H1 (cell line): ENCODE data around the gene CD247. TPM values are rescaled to one million over a fixed set of nuclear protein-coding genes. Genes with fewer than 3 reads are reported as not detected.

ENCODE experiments used
- ASH2L ChIP-seq: fragments of 200-600, 300-600 bp; sonication (generic); IDR thresholded peaks from one replicate; pipeline ENCODE4 v1.7.1; 2017; ENCODE audit warnings: low read length
- HDAC2 ChIP-seq, 2 experiments: fragments of 300-600 bp in 1 of 2; sonication (generic) in 1 of 2; IDR thresholded peaks; 2 replicates each; pipeline ENCODE4 v1.6.1; 2011 to 2012; ENCODE audit warnings: low read depth in 2 of 2, low read length in 2 of 2, mild to moderate bottlenecking in 2 of 2, moderate library complexity in 2 of 2, borderline replicate concordance in 1 of 2, inconsistent platforms in 1 of 2
- JUN ChIP-seq: IDR thresholded peaks from 2 replicates; pipeline ENCODE4 v1.6.1; 2011; ENCODE audit warnings: low read depth, mild to moderate bottlenecking, improper control_type of control experiment, low read length
- MAX ChIP-seq: IDR thresholded peaks from 2 replicates; pipeline ENCODE4 v1.6.1; 2012; ENCODE audit warnings: inconsistent platforms
- POU5F1 ChIP-seq: IDR thresholded peaks from 2 replicates; pipeline ENCODE4 v1.6.1; 2011; ENCODE audit warnings: low read depth, mild to moderate bottlenecking, low read length, moderate library complexity
- SIN3A ChIP-seq, 2 experiments: IDR thresholded peaks in 1 of 2; conservative IDR thresholded peaks in 1 of 2; 2 replicates each; pipeline ENCODE4 v1.6.1; 2011 to 2012; ENCODE audit warnings: low read length in 2 of 2, improper control_type of control experiment in 1 of 2, low read depth in 1 of 2, mild to moderate bottlenecking in 1 of 2
- polyA plus RNA-seq, 7 experiments: library from polyadenylated mRNA; depleted of rRNA in 3 of 7; stranded (reverse) in 5 of 7; unstranded in 2 of 7; fragments of >200 nt in 5 of 7; fragments of 200-250 nt in 2 of 7; gene quantifications; 1 replicate in 5 of 7; 2 replicates in 1 of 7; 4 replicates in 1 of 7; pipeline versions ENCODE4 v1.2.1 to v1.2.3, GENCODE V29; 2011 to 2013; ENCODE audit warnings: missing spikeins in 2 of 7, mixed read lengths in 2 of 7
- total RNA-seq: library from RNA; stranded (reverse); fragmentation: NEBNext Ultra II Directional; extraction: Animal tissue kit (Norgen Biotek cat#: 25700); gene quantifications from 2 replicates; pipeline ENCODE4 v1.2.1, GENCODE V29; 2021

Gene CD247
- total and polyA plus RNA-seq, 2 of the 8 experiments (the other 6 are each of a cell fraction or from before 2014, with no cell fraction given) = 2.0 to 2.2 TPM

DNA sequence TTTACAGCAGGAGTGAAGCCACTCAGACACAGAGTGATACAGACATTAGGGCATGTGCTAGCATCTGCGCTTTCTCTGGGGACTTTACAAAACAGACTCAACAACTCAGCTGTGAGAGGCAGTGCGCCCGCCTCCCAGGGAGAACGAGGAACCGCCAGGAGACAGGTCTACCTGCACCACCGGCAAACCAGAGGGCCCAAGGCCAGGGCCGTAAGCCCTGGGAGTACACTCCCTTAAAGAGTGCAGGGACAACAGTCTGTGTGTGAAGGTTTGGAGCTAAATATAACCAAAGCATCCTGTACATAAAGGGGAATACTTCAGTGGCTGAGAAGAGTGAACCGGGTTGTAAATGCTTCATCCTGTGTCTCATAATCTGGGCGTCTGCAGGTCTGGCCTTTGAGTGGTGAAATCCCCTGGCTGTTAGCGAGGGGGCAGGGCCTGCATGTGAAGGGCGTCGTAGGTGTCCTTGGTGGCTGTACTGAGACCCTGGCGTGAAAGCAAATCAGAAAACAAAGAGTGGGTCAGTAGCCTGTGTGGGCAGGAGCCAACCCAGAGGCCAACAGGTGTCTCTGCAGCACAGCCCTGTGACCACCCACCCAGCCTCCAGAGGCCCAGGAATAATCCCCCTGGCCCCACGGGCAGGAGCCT is 86.9 kb downstream of the CD247 start (continued):
- TF ChIP-seq SIN3A (conservative IDR thresholded peaks at IDR 0.05 in 1 of 2, IDR thresholded peaks at IDR 0.05 in 1 of 2; ENCODE audit: low read depth in 1 of 2, low read length in 2 of 2) (no peak), JUN (no peak), MAX (0 out of 2 replicates have a peak, but pooled peaks have one; percentile 6), HDAC2 (IDR thresholded peaks at IDR 0.05; ENCODE audit: borderline replicate concordance in 1 of 2, low read depth in 2 of 2, low read length in 2 of 2) (no peak), ASH2L (no peak), POU5F1 (no peak)
- TF ChIP-seq, all 59 proteins: peak for 3
